HG03571 (cell line): ENCODE data around the gene TYMP.
"Not testable (repeated sequence)": the region's sequence is repeated elsewhere in the genome, so short reads cannot be mapped to it uniquely, and the experiment has no call there.

Experiments
- ATAC-seq: cut with Tn5 transposase; IDR thresholded peaks from one replicate; pipeline ENCODE4 v1.9.1; 2021; ENCODE audit not compliant: unreplicated experiment

Gene TYMP

DNA sequence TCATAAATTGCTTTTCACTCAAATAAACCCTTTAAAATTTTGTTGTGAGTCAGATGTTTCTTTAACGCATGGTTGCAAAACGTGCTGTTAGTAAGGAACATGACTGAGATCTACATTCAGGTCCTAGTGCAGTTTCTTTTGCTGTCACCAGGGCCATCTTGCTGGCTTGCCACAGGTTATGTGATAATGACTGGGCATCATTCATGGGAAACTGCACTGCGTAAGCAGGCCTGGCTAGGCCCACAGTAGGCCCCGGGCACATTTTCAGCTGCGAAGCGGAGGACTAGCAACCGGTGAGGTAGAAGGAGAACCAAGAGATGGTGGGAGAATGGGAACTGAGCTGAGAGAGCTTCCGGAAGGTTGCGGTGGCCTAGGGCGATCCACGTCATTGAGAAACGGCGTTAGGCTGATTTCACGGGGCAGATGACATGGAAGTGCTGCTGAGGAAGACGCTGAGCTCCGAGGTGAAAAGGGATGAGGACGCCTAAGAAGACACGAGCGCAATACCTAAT is 12.7 kb upstream of the TYMP start:
- no peak for ATAC-seq

DNA sequence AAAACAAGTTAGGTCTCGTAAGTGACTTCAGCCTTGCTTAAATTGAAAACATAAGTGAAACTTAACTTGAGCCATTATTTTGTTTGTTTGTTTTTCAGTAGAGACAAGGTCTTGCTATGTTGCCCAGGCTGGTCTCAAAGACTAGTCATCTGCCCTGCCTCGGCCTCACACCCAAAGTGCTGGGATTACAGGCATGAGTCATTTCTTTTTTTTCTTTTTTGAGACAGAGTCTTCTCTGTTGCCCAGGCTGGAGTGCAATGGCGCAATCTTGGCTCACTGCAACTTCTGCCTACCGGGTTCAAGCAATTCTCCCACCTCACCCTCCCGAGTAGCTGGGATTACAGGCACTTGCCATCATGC is 11.8 kb upstream of the TYMP start:
- ATAC-seq = not testable (repeated sequence)

- ATAC-seq = no peak
Measured at GRCh38 chr22:50540381-50540780, 10.6 kb upstream of the TYMP start.

GRCh38 chr22:50537765-50538164 is 8.0 kb upstream of the TYMP start:
- no peak for ATAC-seq

- no peak for ATAC-seq
Measured at GRCh38 chr22:50536226-50536625, 6.4 kb upstream of the TYMP start.

- ATAC-seq = no peak
Measured at GRCh38 chr22:50535113-50535512, 5.3 kb upstream of the TYMP start.

GRCh38 chr22:50533856-50534711 is 4.3 kb upstream of the TYMP start:
- ATAC-seq = not testable (repeated sequence)

DNA sequence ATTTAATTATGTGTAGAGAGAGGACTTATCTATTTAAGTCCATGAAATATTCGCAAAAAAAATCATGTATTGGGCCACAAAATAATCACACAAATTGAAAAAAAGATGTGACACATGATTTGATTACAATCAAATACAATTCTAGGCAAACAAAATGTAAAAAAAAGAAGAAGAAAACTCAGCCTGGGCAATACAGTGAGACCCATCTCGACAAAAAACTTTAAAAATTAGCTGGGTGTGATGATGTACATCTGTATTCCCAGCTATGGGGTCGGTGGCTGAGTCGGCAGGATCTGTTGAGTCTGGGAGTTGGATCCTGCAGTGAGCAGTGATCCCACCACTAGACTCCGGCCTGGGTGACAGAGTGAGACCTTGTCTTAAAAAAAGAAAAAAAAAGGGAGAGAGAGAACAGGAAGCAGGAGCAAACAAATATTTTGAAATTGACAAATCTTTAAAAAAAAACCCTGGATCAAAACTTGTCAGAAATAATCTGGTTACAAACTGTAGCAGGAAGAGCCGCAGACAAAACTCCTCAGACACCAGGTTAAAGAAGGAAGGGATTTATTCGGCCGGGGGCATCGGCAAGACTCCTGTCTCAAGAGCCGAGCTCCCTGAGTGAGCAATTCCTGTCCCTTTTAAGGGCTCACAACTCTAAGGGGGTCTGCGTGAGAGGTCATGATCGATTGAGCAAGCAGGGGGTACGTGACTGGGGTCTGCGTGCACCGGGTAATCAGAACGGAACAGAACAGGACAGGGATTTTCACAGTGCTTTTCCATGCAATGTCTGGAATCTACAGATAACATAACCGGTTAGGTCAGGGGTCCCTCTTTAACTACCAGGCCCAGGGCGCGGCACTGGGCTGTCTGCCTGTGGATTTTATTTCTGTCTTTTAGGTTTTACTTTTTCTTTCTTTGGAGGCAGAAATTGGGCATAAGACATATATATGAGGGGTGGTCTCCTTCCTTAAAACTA is 3.3 kb upstream of the TYMP start:
- no peak for ATAC-seq

- ATAC-seq = no peak
Measured at GRCh38 chr22:50531962-50532674, 2.3 kb upstream of the TYMP start.

- no peak for ATAC-seq
Measured at GRCh38 chr22:50531546-50531961, 1.7 kb upstream of the TYMP start.

GRCh38 chr22:50530877-50531545 is 1.2 kb upstream of the TYMP start:
- peak; percentile 26 for ATAC-seq

DNA sequence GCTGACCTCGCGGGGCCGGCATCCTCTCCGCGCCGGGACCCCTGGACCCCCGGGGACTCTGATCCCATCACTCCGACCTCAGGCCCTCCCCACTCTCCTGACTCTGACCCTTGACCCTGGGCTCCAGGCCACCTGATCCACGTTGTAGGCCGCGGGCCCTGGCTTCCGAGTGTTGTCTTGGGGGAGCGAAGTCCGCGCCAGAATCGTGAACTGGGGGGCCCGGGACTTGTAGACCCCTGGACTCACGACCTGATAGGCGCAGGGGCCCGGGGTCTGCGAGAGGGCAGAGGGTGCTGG is 716 bp upstream of the TYMP start:
- ATAC-seq = no peak

- no peak for ATAC-seq
Measured at GRCh38 chr22:50529416-50529896, 356 bp downstream of the TYMP start.

GRCh38 chr22:50528682-50529415 is 963 bp downstream of the TYMP start:
- ATAC-seq = no peak

DNA sequence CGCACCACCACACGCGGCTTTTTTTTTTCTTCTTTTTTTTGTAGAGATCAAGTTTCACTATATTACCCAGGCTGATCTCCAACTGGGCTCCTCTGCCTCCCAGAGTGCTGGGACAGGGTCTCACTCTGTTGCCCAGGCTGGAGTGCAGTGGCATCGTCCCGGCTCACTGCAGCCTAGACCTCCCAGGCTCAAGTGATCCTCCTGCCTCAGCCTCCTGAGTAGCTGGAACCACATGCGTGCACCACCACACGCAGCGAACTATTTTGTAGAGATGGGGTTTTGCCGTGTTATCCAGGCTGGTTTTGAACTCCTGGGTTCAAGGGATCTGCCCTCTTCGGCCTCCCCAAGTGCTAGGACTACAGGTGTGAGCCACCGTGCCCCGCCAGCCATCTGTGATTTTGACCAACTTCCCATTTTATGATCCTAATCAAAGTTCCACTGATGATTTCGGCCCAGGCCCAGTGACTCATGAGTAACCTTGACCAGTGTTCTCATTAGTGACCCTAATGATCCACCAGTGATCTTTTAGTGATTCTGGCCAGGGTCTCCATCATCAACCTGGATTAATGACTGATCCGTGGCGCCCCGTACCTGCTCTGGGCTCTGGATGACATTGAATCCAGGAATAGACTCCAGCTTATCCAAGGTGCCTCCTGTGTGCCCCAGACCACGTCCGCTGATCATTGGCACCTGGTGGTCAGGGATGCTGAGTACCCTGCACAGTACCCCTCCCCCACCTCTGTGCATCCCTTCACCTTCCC is 1.7 kb downstream of the TYMP start:
- ATAC-seq = no peak

- ATAC-seq = no peak
Measured at GRCh38 chr22:50526834-50527801, 2.7 kb downstream of the TYMP start.

- peak; percentile 27 for ATAC-seq
Measured at GRCh38 chr22:50526108-50526833, 3.5 kb downstream of the TYMP start.

DNA sequence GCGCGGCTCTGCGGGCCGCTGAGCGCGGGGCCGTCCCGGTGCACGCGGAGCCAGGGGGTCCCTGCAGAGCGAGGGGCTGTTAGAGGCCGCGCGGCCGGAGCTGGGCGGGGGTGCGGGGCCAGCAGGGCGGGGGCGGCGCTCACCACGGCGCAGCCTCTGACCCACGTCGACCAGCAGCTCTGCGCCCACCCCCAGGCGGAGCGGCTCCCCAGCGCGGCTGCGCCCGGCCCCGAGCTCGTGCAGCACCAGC is 4.0 kb downstream of the TYMP start:
- peak; percentile 9 for ATAC-seq
